SK-N-MC (cell line): Measurements from ENCODE around the gene COL5A2.
A peak's percentile ranks its signal among the peaks of the same experiment; 100 is the strongest.

Experiments
- DNase-seq: peaks from one replicate; pipeline ENCODE4 v3.0.0-alpha.2; 2011; ENCODE audit warnings: low read depth, low spot score
- H3K27ac ChIP-seq: fragments of 200-600 bp; sonication (generic); 2 replicates; pipeline ENCODE4 v1.5.1; 2016; ENCODE audit warnings: mixed run types
- H3K36me3 ChIP-seq: fragments of 200-600 bp; sonication (generic); 2 replicates; pipeline ENCODE4 v1.6.1; 2017; ENCODE audit warnings: antibody characterized with exemption, low read length, mixed read lengths; ENCODE audit not compliant: insufficient read depth
- H3K4me3 ChIP-seq: fragments of 200-600 bp; sonication (generic); 2 replicates; pipeline ENCODE4 v1.5.1; 2016
- H3K9ac ChIP-seq: fragments of 200-600 bp; sonication (generic); 2 replicates; pipeline ENCODE4 v1.8.0; 2017; ENCODE audit warnings: mixed run types, mixed read lengths; ENCODE audit not compliant: insufficient read length
- H3K9me3 ChIP-seq: fragments of 200-600 bp; sonication (generic); 2 replicates; pipeline ENCODE4 v1.6.1; 2017; ENCODE audit warnings: low read depth, mild to moderate bottlenecking, antibody characterized with exemption, low read length, moderate library complexity, mixed read lengths
- EZH2 ChIP-seq: fragments of 200-600 bp; sonication (generic); IDR thresholded peaks from one replicate; pipeline ENCODE4 v1.6.1; 2017; ENCODE audit warnings: antibody characterized with exemption
- FOXP2 ChIP-seq: optimal IDR thresholded peaks from 2 replicates; pipeline ENCODE3; 2011; ENCODE audit warnings: mild to moderate bottlenecking, moderate library complexity; ENCODE audit not compliant: insufficient read depth; ENCODE audit errors: extremely low read length, control extremely low read depth
- POLR2AphosphoS5 ChIP-seq: IDR thresholded peaks from 2 replicates; pipeline ENCODE4 v1.6.1; 2012; ENCODE audit warnings: mild to moderate bottlenecking, low read depth, low read length, borderline replicate concordance

COL5A2 gene

GRCh38 chr2:189157939-189158338 lies 21.6 kb downstream of the COL5A2 start:
- H3K36me3 ChIP-seq = peaks cover 5% of the 10 kb centered on the region; the same call in 1 of the 2 replicates
- TF ChIP-seq POLR2AphosphoS5 (no peak), EZH2 (no peak), FOXP2 (no peak)
- peak overlapping the region; percentile 45; the same call in 1 of the 2 replicates for H3K27ac ChIP-seq
- H3K4me3 ChIP-seq = no peak overlapping the region
- H3K9ac ChIP-seq = no peak overlapping the region
- H3K9me3 ChIP-seq = no peaks in the 10 kb centered on the region
- no peak for DNase-seq

- TF ChIP-seq FOXP2 (no peak), POLR2AphosphoS5 (no peak), EZH2 (no peak)
- H3K4me3 ChIP-seq = no peak overlapping the region
- peaks cover 5% of the 10 kb centered on the region; the same call in 1 of the 2 replicates for H3K36me3 ChIP-seq
- H3K9ac ChIP-seq = no peak overlapping the region
- DNase-seq = no peak
- no peaks in the 10 kb centered on the region for H3K9me3 ChIP-seq
- H3K27ac ChIP-seq = peak overlapping the region; percentile 45
Measured at GRCh38 chr2:189157456-189157855, 22.1 kb downstream of the COL5A2 start.

GRCh38 chr2:189155795-189156194 lies 23.8 kb downstream of the COL5A2 start:
- Histone ChIP-seq H3K9me3 (no peaks in the 10 kb centered on the region), H3K4me3 (no peak overlapping the region), H3K27ac (no peak overlapping the region), H3K9ac (no peak overlapping the region), H3K36me3 (no peaks in the 10 kb centered on the region)
- TF ChIP-seq POLR2AphosphoS5 = no peak
- no peak for TF ChIP-seq EZH2
- no peak for TF ChIP-seq FOXP2
- no peak for DNase-seq

GRCh38 chr2:189153619-189154018 lies 25.9 kb downstream of the COL5A2 start:
- no peaks in the 10 kb centered on the region for H3K36me3 ChIP-seq
- H3K4me3 ChIP-seq = no peak overlapping the region
- no peak for TF ChIP-seq EZH2
- TF ChIP-seq FOXP2 = no peak
- no peak for TF ChIP-seq POLR2AphosphoS5
- H3K9ac ChIP-seq = no peak overlapping the region
- H3K27ac ChIP-seq = no peak overlapping the region
- no peak for DNase-seq
- H3K9me3 ChIP-seq = no peaks in the 10 kb centered on the region

GRCh38 chr2:189152483-189152882 lies 27.1 kb downstream of the COL5A2 start:
- Histone ChIP-seq H3K36me3 (no peaks in the 10 kb centered on the region), H3K9me3 (no peaks in the 10 kb centered on the region), H3K27ac (0 out of 2 replicates have a peak overlapping the region, but pooled peaks have one; percentile 33), H3K9ac (no peak overlapping the region), H3K4me3 (no peak overlapping the region)
- TF ChIP-seq POLR2AphosphoS5 (no peak), EZH2 (no peak), FOXP2 (no peak)
- no peak for DNase-seq

GRCh38 chr2:189151906-189152305 lies 27.7 kb downstream of the COL5A2 start:
- 0 out of 2 replicates have a peak overlapping the region, but pooled peaks have one; percentile 33 for H3K27ac ChIP-seq
- H3K9me3 ChIP-seq = no peaks in the 10 kb centered on the region
- H3K36me3 ChIP-seq = no peaks in the 10 kb centered on the region
- no peak overlapping the region for H3K9ac ChIP-seq
- DNase-seq = no peak
- TF ChIP-seq FOXP2 = no peak
- no peak for TF ChIP-seq EZH2
- no peak for TF ChIP-seq POLR2AphosphoS5
- no peak overlapping the region for H3K4me3 ChIP-seq

GRCh38 chr2:189150033-189150432 lies 29.5 kb downstream of the COL5A2 start:
- Histone ChIP-seq H3K27ac (peak overlapping the region; percentile 82), H3K4me3 (peak overlapping the region; percentile 34), H3K9me3 (no peaks in the 10 kb centered on the region), H3K9ac (no peak overlapping the region), H3K36me3 (no peaks in the 10 kb centered on the region)
- no peak for TF ChIP-seq FOXP2
- no peak for TF ChIP-seq EZH2
- TF ChIP-seq POLR2AphosphoS5 = no peak
- DNase-seq = no peak

- TF ChIP-seq EZH2 (no peak), FOXP2 (no peak), POLR2AphosphoS5 (no peak)
- H3K27ac ChIP-seq = peak overlapping the region; percentile 97; the same call in 1 of the 2 replicates
- no peaks in the 10 kb centered on the region for H3K36me3 ChIP-seq
Measured at GRCh38 chr2:189147989-189148388, 31.6 kb downstream of the COL5A2 start.

GRCh38 chr2:189147361-189147760 lies 32.2 kb downstream of the COL5A2 start:
- Histone ChIP-seq H3K9ac (no peak overlapping the region), H3K4me3 (peak overlapping the region; percentile 58), H3K9me3 (no peaks in the 10 kb centered on the region), H3K36me3 (no peaks in the 10 kb centered on the region), H3K27ac (peak overlapping the region; percentile 97)
- TF ChIP-seq FOXP2 = no peak
- TF ChIP-seq POLR2AphosphoS5 = no peak
- no peak for TF ChIP-seq EZH2
- no peak for DNase-seq

More at GRCh38 chr2:189147989-189148388, 31.6 kb downstream of the COL5A2 start:
- H3K9me3 ChIP-seq = no peaks in the 10 kb centered on the region
- no peak for DNase-seq
- H3K4me3 ChIP-seq = no peak overlapping the region
- no peak overlapping the region for H3K9ac ChIP-seq
